Measurements from ENCODE around the gene LRRC18.

GRCh38 chr10:48902096-48902495, 37.5 kb downstream of the LRRC18 start:
- TF ChIP-seq, protein P1, sequence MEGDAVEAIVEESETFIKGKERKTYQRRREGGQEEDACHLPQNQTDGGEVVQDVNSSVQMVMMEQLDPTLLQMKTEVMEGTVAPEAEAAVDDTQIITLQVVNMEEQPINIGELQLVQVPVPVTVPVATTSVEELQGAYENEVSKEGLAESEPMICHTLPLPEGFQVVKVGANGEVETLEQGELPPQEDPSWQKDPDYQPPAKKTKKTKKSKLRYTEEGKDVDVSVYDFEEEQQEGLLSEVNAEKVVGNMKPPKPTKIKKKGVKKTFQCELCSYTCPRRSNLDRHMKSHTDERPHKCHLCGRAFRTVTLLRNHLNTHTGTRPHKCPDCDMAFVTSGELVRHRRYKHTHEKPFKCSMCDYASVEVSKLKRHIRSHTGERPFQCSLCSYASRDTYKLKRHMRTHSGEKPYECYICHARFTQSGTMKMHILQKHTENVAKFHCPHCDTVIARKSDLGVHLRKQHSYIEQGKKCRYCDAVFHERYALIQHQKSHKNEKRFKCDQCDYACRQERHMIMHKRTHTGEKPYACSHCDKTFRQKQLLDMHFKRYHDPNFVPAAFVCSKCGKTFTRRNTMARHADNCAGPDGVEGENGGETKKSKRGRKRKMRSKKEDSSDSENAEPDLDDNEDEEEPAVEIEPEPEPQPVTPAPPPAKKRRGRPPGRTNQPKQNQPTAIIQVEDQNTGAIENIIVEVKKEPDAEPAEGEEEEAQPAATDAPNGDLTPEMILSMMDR (IDR thresholded peaks at IDR 0.05), result no peak
- TF ChIP-seq POLR2A (IDR thresholded peaks at IDR 0.05), result no peak

Data from lower leg skin (tissue), 3 donors.